Measurements from ENCODE around the gene UFSP2. TPM values are rescaled to one million over a fixed set of nuclear protein-coding genes. Genes with fewer than 3 reads are reported as not detected.

UFSP2 gene
- total and polyA plus RNA-seq, 7 donors = 15.0 to 56.0 (median 31.3) TPM

DNA sequence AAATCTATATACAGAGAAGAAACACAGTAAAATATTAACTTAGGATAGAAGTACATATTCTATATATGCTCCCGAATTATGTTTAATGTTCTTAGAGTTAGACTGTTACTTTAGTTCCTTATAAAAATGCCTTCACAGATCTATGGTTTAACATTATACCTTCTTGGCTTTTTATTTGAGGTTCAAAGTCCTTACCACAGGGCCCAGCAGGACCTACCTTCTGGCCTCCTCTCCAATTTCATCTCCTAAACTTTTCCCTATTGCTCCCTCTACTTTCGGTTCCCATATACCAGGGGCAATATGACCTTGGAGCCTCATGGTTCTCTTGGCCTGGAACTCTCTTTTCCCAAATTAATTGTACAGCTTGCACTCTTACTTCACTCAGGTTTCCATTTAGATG is 17.3 kb downstream of the UFSP2 start:
- Histone ChIP-seq H3K27me3 (no peaks in the 10 kb centered on the region), H3K4me3 (no peak overlapping the region), H3K36me3 (peaks cover 3 to 87% (median 20%) of the 10 kb centered on the region in 4 donors), H3K27ac (no peak overlapping the region), H3K9me3 (no peaks in the 10 kb centered on the region), H3K4me1 (no peaks in the 10 kb centered on the region)
- 56 to 77% methylated on average over 2 of the region's 2 CpGs for WGBS, 2 donors
- intact Hi-C loops (cut with DNase I) = no loop called here
- TF ChIP-seq EP300 (IDR thresholded peaks at IDR 0.05) (no peak), POLR2A (IDR thresholded peaks at IDR 0.05) (no peak), POLR2AphosphoS5 (IDR thresholded peaks at IDR 0.05) (no peak)
- TF ChIP-seq, protein P1, sequence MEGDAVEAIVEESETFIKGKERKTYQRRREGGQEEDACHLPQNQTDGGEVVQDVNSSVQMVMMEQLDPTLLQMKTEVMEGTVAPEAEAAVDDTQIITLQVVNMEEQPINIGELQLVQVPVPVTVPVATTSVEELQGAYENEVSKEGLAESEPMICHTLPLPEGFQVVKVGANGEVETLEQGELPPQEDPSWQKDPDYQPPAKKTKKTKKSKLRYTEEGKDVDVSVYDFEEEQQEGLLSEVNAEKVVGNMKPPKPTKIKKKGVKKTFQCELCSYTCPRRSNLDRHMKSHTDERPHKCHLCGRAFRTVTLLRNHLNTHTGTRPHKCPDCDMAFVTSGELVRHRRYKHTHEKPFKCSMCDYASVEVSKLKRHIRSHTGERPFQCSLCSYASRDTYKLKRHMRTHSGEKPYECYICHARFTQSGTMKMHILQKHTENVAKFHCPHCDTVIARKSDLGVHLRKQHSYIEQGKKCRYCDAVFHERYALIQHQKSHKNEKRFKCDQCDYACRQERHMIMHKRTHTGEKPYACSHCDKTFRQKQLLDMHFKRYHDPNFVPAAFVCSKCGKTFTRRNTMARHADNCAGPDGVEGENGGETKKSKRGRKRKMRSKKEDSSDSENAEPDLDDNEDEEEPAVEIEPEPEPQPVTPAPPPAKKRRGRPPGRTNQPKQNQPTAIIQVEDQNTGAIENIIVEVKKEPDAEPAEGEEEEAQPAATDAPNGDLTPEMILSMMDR (IDR thresholded peaks at IDR 0.05) = no peak
- DNase-seq = no peak

DNA sequence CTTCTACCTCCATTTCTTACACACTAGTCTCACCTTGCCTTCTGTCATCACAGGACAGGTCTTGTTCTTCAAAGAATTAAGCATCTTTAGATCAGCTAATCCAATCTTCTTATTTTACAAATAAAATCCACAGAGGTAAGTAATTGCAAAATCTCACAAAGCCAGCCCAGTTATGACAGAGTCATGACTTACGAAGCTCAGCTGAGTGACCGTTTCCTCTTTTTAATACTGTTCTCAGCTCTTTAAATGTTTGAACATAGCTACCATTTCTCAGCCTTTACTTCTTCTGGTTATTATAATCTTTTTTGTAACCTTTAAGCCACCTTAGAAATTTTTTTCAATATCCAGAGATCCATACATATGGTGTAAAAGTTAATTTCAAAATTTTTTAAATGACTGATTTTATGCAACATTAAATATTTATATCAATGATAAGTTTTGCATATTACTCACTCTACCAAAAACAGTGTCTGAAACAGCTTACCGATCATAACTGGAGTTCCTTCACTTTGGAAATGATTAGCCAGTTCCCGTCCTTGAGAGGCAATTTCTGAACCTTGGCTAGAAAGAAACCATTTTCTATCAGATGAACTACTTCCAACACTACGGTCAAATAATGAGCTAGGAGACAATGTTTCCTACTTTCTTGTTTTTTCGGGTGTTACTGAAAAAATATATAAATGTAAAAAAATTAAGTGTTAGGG is 20.3 kb downstream of the UFSP2 start:
- H3K27me3 ChIP-seq = no peaks in the 10 kb centered on the region
- 88 to 92% methylated on average over 6 of the region's 6 CpGs for WGBS, 2 donors
- no peaks in the 10 kb centered on the region for H3K9me3 ChIP-seq
- H3K36me3 ChIP-seq = peaks cover 2 to 93% (median 13%) of the 10 kb centered on the region in 4 donors
- H3K27ac ChIP-seq = no peak overlapping the region
- H3K4me1 ChIP-seq = no peaks in the 10 kb centered on the region
- intact Hi-C loops (cut with DNase I) = no loop called here
- no peak for TF ChIP-seq POLR2AphosphoS5 (IDR thresholded peaks at IDR 0.05)
- DNase-seq = no peak
- H3K4me3 ChIP-seq = no peak overlapping the region

DNA sequence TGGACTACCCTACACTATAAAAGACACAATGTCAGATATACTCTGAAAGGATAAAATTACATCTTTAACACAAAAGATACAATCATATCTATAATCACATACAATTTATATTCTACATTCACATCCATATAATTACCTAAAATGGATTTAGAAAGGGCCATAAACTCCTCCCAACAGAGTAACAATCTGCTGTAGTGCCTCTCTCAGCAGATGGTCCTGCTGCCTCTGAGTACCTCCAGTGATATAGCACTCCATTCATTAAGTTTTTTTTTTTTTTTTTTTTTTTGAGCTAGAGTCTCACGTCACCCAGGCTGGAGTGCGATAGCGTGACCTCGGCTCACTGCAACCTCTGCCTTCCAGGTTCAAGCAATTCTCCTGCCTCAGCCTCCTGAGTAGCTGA is 21.7 kb downstream of the UFSP2 start:
- no peaks in the 10 kb centered on the region for H3K9me3 ChIP-seq
- WGBS, 2 donors = 96 to 99% methylated on average over 4 of the region's 4 CpGs
- no peak overlapping the region for H3K4me3 ChIP-seq
- no peak overlapping the region for H3K27ac ChIP-seq
- TF ChIP-seq EP300 (IDR thresholded peaks at IDR 0.05) (no peak), POLR2A (IDR thresholded peaks at IDR 0.05) (no peak), POLR2AphosphoS5 (IDR thresholded peaks at IDR 0.05) (no peak)
- TF ChIP-seq, protein P1 (IDR thresholded peaks at IDR 0.05) = no peak
- DNase-seq = no peak
- no peaks in the 10 kb centered on the region for H3K27me3 ChIP-seq
- intact Hi-C loops (cut with DNase I) = no loop called here
- peaks cover 0 to 7% (median 0%) of the 10 kb centered on the region in 4 donors for H3K4me1 ChIP-seq
- peaks cover 3 to 95% (median 12%) of the 10 kb centered on the region in 4 donors for H3K36me3 ChIP-seq

DNA sequence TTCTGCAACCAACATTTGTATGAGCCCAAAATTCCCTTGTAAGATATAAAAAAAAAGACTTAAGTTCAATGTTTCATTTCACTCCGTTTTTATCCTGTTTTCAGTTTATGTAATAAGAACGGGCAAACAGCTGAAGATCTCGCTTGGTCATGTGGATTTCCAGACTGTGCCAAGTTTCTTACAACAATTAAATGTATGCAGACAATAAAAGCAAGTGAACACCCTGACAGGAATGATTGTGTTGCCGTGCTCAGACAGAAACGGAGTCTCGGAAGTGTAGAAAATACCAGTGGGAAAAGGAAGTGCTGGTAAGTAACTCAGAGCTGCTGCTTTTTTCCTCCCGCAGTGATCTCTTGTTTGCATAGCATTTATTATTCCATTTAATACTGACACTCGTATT is 26.3 kb downstream of the UFSP2 start:
- intact Hi-C loops (cut with DNase I) = loop anchor here (5.0 to 10.0 kb wide), 2 partner anchors 193 to 255 kb away; partner anchors contain the start of gene SLC25A4

DNA sequence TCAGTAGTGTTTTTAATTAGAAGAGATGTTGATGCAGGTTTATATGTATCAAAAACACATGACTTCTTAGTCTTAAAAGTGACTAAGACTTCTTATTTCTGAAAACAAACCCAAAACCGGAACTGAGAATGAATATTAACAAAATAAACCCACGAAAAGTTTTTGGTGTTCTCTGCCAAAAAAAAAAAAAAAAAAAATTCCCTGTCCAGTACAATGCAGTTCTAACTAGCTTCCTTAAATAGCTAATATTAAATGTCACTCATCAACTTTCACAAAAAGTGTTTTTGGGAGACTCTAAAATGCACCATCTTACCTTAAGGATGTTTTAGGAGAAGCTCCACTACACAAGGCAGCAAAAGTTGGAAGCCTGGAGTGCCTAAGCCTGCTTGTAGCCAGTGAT is 27.1 kb downstream of the UFSP2 start:
- H3K4me1 ChIP-seq = peaks cover 0 to 38% (median 11%) of the 10 kb centered on the region in 4 donors
- peak overlapping the region; percentile 21 to 100 (median 70) for H3K27ac ChIP-seq
- H3K27me3 ChIP-seq = no peaks in the 10 kb centered on the region
- WGBS, 2 donors = 59 to 71% methylated on average over 2 of the region's 2 CpGs
- no peak overlapping the region for H3K4me3 ChIP-seq
- TF ChIP-seq POLR2A (IDR thresholded peaks at IDR 0.05) = no peak
- TF ChIP-seq, protein P1 (IDR thresholded peaks at IDR 0.05) = no peak
- no peak for TF ChIP-seq EP300 (IDR thresholded peaks at IDR 0.05)
- TF ChIP-seq POLR2AphosphoS5 (IDR thresholded peaks at IDR 0.05) = no peak
- H3K36me3 ChIP-seq = peaks cover 0 to 45% (median 10%) of the 10 kb centered on the region in 4 donors
- intact Hi-C loops (cut with DNase I) = loop anchor here (5.0 to 10.0 kb wide), 2 partner anchors 194 to 254 kb away; partner anchors contain the start of gene SLC25A4
- DNase-seq = no peak
- H3K9me3 ChIP-seq = no peaks in the 10 kb centered on the region

More for the DNA sequence above, 26.3 kb downstream of the UFSP2 start:
- Histone ChIP-seq H3K4me3 (no peak overlapping the region), H3K9me3 (no peaks in the 10 kb centered on the region), H3K27ac (peak overlapping the region in 3 of 4 donors; percentile 21 to 99 (median 31)), H3K4me1 (peaks cover 0 to 35% (median 11%) of the 10 kb centered on the region in 4 donors), H3K27me3 (no peaks in the 10 kb centered on the region), H3K36me3 (peaks cover 0 to 52% (median 10%) of the 10 kb centered on the region in 4 donors)
- DNase-seq = no peak
- 18 to 63% methylated on average over 8 of the region's 8 CpGs for WGBS, 2 donors
- TF ChIP-seq POLR2A (IDR thresholded peaks at IDR 0.05) = no peak

Data from sigmoid colon (tissue), 7 donors.